ENCODE measurements around the gene TLNRD1.

The TLNRD1 gene

DNA sequence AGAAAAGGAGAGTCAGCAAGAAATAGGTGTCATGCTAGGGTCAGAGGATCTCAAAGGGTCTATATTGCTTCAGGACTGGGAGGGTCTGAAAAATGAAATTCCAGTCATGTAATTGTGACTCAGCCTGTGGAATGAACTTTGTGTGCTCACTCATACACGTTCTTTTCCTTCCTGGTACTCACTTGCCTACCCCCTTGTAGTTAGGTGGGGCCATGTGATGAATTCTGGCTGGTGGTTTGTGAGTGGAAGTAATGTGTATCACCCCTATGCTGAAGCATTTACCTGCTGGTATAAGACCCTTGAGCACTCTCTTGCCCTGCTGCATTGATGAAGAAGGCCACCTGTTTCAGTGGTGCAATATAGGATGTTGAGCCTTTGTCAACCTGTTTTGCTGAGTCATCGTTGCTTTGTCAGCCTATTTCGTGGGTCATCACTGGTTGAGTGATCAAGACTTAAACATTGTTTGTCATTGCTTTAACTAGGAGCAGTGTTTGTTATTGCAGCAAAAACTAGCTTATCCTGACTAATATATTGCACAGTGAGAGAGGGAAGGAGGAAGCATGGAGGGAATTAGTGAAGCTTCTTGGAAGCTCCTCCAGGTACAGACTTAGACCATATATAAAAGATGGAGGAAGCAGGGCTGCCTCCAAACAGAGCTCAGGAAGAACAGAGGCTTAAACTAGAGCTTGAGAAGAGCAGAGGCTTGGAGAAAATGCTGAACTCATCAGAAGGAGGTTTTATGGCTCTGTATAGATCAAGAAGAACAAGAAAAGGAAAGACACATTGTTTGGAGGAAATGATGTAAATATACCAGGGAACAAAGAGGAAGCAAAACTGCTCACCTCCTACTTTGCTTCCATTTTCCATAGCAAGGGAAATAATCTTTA is 28.9 kb downstream of the TLNRD1 start:
- DNase-seq: no peak

DNA sequence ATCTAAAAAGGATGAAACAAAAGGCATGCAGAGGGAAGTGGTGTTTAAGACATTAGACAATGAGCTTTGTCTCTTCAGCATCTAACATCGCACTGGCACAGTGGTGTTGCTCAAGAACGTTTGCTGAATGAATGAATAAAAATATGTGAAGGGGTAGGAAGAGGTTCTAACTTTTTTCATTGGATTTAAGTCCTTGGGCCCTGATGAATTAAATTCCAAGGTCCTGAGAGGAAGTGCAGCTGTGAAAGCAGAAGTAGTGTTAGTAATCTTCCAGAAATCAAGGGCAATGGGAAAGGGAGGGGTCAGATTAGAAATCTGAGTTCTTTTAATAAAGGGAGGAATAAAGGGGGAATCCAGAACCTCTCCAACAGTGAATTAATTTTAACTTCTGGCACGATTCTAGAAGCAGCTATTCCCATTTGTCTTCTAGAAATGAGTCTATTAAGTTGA is 29.6 kb downstream of the TLNRD1 start:
- DNase-seq: no peak

DNA sequence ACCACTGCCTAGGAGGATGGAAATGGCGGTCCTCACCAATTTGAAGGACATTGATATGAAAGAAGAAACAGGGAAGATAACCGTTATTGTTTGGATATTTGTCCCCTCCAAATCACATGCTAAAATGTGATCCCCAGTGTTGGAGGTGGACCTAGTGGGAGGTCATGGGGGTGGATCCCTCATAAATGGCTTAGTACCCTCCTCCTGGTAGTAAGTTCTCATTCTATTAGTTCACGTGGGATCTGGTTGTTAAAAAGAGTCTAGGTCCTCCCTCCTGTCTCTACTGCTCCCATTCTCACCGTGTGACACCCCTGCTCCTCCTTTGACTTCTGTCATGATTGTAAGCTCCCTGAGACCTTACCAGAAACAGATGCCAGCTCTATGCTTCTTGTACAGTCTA is 30.5 kb downstream of the TLNRD1 start:
- no peak for DNase-seq

DNA sequence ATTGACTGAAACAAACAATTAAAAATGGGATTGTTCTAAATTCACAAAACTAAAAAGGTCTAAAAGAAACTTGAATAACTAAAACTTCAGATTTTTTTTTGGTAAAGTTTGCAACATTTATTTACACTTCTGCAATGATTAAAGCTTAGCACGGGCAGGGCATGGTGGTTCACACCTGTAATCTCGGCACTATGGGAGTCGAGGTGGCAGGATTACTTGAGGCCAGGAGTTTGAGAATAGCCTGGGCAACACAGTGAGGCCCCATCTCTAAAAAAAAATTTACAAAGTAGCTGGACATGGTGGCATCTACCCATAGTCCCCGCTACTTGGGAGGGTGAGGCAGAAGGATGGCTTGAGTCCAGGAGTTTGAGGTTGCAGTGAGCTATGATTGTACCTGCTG is 31.6 kb downstream of the TLNRD1 start:
- DNase-seq: no peak

DNA sequence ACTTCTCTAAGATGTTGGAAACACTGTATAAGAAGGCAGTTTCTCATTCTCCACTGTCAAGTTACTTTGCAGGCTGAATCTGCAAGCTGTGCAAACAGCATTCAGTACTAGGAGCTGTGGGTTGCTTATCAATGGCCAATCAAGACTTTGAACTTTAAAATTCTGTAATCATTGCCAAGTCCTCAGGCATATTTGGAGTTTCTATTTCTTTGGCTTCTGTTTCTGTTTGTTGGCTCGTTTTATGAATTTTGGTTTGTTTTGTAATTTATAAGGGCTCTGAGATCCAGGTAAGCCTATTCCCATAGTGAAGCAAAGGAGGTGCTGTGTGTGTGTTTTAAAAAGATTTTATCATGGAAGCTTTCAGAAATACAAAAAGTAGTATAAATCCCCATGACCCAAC is 32.1 kb downstream of the TLNRD1 start:
- no peak for DNase-seq

DNA sequence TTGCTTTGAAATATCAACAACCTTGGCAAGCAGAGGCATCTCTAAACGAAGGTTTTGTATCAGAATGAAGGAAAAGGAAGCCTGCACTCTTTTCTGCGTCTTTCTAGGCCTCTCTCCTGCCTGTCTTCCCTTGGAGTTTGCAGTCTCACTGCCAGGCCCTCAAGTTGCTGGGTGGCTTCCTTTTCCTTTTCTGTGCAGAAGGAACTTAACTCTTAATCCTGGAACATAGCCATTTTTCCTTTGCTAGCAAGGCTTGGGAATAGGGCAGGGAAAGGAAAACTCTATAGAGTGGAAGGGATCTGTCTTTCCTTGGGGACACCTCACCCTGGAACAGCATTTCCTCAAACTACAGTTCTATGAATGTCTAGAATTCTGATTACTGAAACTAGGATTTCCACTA is 32.8 kb downstream of the TLNRD1 start:
- DNase-seq: no peak

DNA sequence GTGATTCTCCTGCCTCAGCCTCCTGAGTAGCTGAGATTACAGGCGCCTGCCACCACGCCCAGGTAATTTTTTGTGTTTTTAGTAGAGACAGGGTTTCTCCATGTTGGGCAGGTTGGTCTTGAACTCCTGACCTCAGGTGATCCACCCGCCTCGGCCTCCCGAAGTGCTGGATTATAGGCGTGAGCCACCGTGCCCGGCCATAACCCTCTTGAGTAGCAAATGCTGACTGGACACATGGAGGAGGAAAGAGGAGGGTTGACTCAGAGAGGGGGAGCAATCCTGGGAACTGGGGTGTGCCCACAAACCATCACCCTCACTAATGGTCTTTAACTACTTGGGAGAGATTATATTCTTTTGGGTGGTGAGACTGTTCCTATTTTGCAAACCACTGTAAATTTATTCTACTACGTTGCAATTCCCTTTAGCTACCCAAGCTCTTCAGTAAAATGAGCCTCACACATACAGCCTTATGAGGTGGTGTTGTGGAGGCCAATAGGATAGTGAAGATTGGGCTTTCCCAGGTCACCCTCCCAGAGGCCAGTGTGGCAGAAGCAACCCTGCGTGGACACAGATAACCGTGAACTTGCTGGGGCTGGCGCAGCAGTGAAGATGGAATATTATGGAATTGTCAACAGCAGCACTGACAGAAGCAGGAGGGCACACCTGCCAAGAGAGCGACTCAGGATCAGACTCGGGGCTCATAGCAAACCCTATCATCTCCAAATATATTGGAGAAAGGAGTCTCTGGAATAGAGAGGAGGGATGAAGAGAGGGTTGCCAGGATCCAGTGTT is 37.4 kb downstream of the TLNRD1 start:
- DNase-seq: no peak

DNA sequence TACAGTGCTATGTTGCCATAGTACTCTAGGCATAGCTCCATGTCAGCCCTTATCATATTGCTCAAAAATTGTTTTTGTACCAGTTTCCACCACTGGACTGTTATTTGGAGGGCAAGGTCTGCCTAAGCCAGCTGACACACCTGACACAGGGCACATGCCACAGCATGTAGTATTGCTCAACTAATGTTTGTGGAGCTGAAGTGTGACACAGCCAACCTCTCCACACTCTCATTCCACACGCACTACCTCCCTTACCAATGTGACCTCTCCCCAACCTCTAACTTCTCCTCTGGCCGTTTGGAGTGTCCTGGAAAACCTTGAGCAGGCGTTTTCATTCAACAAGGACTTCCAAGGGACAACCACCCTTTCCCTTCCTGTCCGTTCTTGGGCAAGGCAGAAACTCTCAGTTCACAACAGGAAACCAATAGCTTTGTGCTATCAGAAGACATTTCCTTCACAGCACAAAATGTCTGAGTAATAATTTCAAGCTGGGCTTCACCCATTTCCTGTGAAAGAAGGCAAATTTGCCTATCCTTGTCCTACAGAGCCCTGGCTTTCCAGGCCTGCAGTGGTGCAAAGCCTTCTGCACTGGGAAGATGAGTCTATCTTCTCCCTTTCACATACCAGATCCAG is 38.4 kb downstream of the TLNRD1 start:
- no peak for DNase-seq

DNA sequence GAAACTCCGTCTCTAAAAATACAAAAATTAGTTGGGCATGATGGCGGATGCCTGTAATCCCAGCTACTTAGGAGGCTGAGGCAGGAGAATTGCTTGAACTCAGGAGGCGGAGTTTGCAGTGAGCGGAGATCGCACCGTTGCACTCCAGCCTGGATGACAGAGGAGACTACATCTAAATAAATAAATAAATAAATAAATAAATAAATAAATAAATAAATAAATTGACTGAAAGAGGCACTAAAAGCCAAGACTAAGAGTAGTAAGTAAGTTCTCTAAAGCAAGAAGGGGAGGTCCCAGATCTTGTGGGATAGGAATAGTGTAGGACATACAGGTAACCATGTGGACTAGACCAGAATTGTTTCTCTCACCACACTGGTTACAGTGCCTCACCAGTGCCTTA is 40.0 kb downstream of the TLNRD1 start:
- DNase-seq: no peak

DNA sequence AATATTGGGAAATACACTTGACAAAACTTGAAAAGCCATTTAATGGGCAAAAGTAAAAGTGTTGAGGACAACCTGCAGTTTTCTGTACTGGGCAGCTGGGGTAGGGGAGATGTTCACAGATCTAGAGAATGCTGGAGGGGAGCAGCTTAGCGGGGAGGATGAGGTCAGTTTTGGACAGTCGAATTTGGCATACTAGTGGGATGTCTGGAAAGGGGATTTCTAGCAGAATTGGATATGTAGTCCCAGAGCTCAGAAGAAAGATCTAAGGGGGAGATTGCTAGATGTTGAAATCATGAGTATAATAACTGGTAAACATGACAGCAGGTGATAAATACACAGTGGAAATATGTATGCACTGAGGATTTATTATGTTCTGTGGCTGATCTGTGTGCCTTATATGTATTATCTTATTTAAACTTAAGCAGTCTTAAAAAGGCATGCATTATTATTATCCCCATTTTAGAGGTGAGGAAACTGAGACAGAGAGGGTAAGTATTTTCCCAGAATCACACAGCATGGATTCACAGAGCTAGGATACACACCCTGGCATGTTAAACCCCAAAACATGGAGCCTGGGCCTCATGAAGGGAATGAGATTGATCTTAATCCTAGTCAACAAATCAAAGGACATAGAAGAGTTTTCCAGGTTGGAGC is 42.7 kb downstream of the TLNRD1 start:
- DNase-seq: no peak

DNA sequence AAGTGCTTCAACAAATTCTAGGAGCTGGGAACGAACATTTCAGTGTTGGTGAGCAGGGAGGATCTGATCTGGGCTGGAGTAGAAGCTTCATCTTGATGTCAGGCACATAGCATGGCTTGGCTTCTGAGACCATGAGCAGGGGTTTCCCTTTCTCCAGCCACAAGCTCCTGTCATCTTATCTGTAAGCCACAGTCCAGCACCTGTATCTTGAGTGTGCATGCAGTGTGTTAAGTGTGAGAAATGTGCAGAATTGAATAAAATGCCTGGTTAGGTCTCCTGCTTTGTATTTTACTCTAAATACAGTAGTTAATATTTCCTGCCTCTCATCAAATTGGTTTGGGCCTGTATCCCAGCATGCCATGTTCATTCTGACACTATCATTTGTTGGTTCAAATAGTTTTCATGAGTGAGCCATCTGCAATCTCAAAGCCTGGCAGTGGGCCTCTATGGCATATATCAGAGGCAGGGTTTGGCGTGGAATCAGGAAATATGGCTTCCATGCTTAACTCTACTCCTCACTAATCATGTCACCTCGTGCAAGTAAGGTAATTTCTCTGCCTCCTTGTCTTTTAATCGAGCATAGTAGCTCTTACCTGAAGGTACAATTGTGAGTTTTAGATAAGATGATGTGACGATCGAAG is 43.3 kb downstream of the TLNRD1 start:
- no peak for DNase-seq

DNA sequence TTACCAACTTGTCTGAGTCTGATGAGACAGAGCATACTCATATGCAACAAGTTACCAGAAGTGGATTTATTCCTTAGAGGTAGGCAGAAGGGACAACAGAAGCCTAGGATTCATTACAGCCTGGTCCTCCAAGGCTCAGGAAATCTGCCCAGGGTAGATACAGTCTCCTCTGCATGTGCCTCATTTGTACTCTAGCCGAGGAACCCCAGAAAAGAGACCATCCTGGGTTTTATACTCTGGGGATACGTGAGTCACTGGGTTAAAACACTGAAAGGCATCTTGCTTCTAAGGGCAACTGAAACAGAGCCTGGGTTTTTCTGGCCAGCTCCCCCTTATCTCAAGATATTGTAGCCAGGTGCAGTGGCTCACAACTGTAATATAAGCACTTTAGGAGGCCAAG is 45.6 kb downstream of the TLNRD1 start:
- DNase-seq: no peak

DNA sequence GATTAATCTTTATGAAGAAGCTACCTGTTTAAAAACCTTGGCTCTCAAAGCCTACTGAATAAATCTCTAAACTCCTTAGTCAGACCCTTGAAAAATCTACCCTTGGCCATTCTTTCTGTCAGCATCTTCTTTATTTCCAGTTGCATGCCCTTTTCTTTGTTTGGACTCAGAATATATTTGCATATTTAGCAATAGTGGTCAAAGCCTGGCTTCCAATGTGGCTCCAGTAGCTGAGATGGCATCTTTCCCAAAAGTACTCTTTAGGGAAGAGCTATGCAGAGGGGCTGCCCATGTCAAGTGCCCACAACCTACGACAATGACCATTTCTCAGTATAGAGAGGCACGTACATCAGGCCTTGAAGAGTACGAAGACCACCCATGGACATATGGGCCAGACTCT is 47.2 kb downstream of the TLNRD1 start:
- DNase-seq: no peak

DNA sequence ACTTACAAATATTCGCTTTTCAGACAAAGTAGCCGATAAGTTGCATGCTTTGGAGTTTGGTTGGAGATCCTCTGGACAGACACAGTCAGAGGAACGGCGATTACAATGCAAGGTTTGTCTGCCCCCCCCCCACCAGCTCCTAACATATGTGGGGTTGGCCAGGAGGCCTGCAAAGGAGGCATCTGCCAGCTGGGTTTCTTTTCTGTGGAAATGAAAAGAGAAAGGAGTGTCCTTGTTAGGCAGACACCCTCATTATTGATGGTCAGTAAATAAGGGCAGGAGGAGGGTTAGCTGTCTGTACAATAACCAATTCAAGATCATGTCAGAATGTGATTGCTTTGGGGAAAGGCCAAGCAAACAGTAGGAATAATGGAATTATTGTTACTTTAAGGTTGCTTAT is 49.1 kb downstream of the TLNRD1 start:
- DNase-seq: no peak

DNA sequence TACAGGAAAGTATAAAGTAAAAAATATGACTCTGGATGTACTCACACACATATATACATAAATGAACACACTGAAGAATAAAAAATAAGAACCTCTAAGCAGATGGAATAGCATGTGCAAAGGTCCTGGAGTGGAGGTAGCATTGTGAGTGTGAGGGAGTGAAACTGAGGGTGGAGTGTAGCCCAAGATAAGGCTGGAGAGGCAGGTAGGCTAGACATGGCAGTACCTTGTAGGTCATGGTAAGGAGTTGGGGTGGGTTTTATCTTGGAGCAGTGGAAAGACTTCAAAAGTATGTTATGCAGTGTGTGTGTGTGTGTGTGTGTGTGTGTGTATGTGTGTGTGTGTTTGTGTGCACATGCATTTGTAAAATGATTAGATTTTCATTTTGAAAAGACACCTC is 49.5 kb downstream of the TLNRD1 start:
- DNase-seq: no peak

DNA sequence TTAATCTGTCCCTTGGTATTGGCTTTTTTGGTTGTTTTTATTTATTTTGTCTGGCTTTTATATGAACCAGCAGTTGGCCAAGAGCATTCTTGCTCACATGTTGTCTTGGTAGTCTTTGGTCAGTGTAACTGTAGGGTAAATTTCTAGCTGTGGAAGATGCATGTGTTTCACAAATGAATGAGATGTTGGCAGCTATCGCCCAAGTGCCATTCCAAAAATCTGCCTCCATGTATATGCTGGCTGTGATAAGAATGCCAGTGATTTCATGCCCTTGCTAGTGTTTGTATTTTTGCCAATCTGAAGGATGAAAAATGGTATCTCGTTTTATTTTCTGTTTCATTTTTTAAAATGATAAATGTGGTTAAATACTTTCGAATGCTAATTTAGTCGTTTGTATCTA is 50.1 kb downstream of the TLNRD1 start:
- no peak for DNase-seq

DNA sequence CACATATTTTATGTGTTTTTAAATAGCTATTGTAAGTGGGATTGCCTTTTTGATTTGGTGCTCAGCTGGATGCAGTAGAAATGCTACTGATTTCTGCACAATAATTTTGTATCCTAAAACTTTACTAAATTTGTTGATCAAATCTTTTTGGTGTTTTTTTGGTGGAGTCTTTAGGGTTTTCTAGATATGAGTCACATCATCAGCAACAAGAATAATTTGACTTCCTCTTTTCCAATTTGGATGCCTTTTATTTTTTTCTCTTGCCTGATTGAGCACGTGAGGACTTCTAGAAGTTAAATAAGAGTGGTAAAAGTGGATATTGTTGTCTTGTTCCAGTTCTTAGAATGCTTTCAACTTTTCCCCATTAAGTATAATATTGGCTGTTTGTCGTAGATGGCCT is 51.3 kb downstream of the TLNRD1 start:
- no peak for DNase-seq

DNA sequence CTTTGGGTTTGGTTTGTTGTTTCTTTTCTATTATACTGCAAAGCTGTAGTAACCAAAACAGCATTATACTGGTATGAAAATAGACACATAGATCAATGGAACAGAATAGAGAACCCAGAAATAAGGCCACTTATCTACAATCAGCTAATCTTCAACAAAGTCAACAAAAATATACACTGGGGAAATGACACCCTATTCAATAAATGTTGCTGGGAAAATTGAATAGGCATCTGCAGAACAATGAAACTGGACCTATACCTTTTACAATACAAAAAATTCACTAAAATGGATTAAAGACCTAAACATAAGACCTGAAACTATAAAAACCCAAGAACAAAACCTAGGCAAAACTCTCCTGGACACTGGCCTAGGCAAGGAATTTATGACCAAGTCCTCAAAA is 52.9 kb downstream of the TLNRD1 start:
- DNase-seq: no peak

DNA sequence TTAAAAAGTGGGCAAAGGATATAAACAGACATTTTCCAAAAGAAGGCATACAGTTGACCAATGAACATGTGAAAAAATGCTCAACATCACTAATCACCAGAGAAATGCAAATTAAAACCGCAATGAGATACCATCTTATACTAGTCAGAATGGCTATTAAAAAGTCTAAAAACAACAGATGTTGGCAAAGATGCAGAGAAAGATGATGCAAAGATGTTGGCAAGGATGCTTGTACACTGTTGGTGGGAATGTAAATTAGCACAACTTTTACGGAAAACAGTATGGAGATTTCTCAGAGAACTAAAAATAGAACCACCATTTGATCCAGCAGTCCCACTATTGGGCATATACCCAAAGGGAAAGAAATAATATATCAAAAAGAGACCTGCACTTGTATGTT is 53.5 kb downstream of the TLNRD1 start:
- no peak for DNase-seq

All from right forelimb (tissue), 1 donor.